Endothelial cell of umbilical vein (primary cell): Measurements from ENCODE around the gene SLC46A2. TPM values are rescaled to one million over a fixed set of nuclear protein-coding genes. Genes with fewer than 3 reads are reported as not detected.

ENCODE experiments used
- BruUV-seq: library from RNA; stranded (reverse); fragments of 400-500 nt; replicated peaks from 2 replicates; lab custom pipeline; 2021; lab: Mats Ljungman, UMichigan
- CTCF ChIA-PET: fragments of 300-600, 350-600 bp; sonication (Branson Sonifier 250); formaldehyde crosslinking; loops from one replicate; lab custom pipeline; 2021; ENCODE audit warnings: antibody characterized with exemption, inconsistent platforms; lab: Charles Lee
- POLR2A ChIA-PET: fragments of 300-600, 350-600 bp; sonication (Branson Sonifier 250); formaldehyde crosslinking; loops from one replicate; lab custom pipeline; 2021; ENCODE audit warnings: antibody characterized with exemption, inconsistent platforms; lab: Charles Lee
- DNase-seq: peaks from one replicate; pipeline ENCODE4 v3.0.0-alpha.2; 2011; ENCODE audit warnings: low read depth, low spot score
- FAIRE-seq: peaks from 2 replicates; lab custom pipeline; 2011; peaks lifted over from hg19 to GRCh38; lab: Jason Lieb, UNC
- H2AFZ ChIP-seq: 2 replicates; pipeline ENCODE4 v1.6.0; 2012; ENCODE audit warnings: low read depth, low read length, control low read depth, inconsistent platforms
- H3K27ac ChIP-seq: 2 replicates; pipeline ENCODE4 v1.5.1; 2011; ENCODE audit warnings: low read depth, mild to moderate bottlenecking, control low read depth, low read length, moderate library complexity; ENCODE audit not compliant: insufficient read depth
- H3K27me3 ChIP-seq, 2 experiments: 2 replicates each; pipeline versions ENCODE4 v1.6.0 to v1.6.1; 2011; ENCODE audit warnings: low read length in 2 of 2, mixed read lengths in 1 of 2; ENCODE audit not compliant: control insufficient read depth in 2 of 2, insufficient read depth in 2 of 2
- H3K36me3 ChIP-seq, 2 experiments: 2 replicates in 1 of 2; 3 replicates in 1 of 2; pipeline ENCODE4 v1.5.1; 2011; ENCODE audit warnings: low read length in 2 of 2, mild to moderate bottlenecking in 1 of 2, moderate library complexity in 1 of 2; ENCODE audit not compliant: control insufficient read depth in 2 of 2, insufficient read depth in 2 of 2; ENCODE audit errors: extremely low read depth in 1 of 2
- H3K4me1 ChIP-seq: 3 replicates; pipeline ENCODE4 v1.5.1; 2011; ENCODE audit warnings: mild to moderate bottlenecking, low read length; ENCODE audit not compliant: control insufficient read depth, insufficient read depth; ENCODE audit errors: extremely low read depth
- H3K4me2 ChIP-seq: 2 replicates; pipeline ENCODE4 v1.6.1; 2011; ENCODE audit warnings: low read length, control low read depth, mixed read lengths; ENCODE audit not compliant: insufficient read depth
- H3K4me3 ChIP-seq, 3 experiments: fragments of 200-600 bp in 1 of 3; sonication (generic), shearing (Covaris generic) in 1 of 3; replicated peaks in 1 of 3; 2 replicates each; pipeline ENCODE4 v1.5.1; 2011 to 2016; ENCODE audit warnings: control low read depth in 3 of 3, low read length in 3 of 3, mild to moderate bottlenecking in 2 of 3, inconsistent platforms in 1 of 3, low read depth in 1 of 3, moderate library complexity in 1 of 3; ENCODE audit not compliant: insufficient read depth in 1 of 3
- H3K79me2 ChIP-seq: 2 replicates; pipeline ENCODE4 v1.6.0; 2012; ENCODE audit warnings: low read length, inconsistent platforms; ENCODE audit not compliant: control insufficient read depth, insufficient read depth
- H3K9ac ChIP-seq: replicated peaks from 2 replicates; pipeline ENCODE3; 2011; ENCODE audit warnings: low read length, control low read depth; ENCODE audit not compliant: insufficient read depth; ENCODE audit errors: extremely low read depth
- H3K9me1 ChIP-seq: replicated peaks from 3 replicates; pipeline ENCODE4 v1.6.0; 2011; ENCODE audit warnings: mild to moderate bottlenecking, low read length; ENCODE audit not compliant: control insufficient read depth, insufficient read depth; ENCODE audit errors: extremely low read depth
- H3K9me3 ChIP-seq: replicated peaks from 2 replicates; pipeline ENCODE4 v1.5.1; 2012; ENCODE audit warnings: low read length, inconsistent platforms; ENCODE audit not compliant: control insufficient read depth, insufficient read depth
- H4K20me1 ChIP-seq: replicated peaks from 2 replicates; pipeline ENCODE3; 2011; ENCODE audit warnings: mild to moderate bottlenecking, low read length; ENCODE audit not compliant: control insufficient read depth, insufficient read depth; ENCODE audit errors: extremely low read depth
- EZH2 ChIP-seq: IDR thresholded peaks from 2 replicates; pipeline ENCODE4 v1.6.1; 2012; ENCODE audit warnings: borderline replicate concordance, low read depth, mild to moderate bottlenecking, moderate library complexity, low read length, inconsistent platforms; ENCODE audit not compliant: severe bottlenecking
- FOS ChIP-seq: IDR thresholded peaks from 2 replicates; pipeline ENCODE4 v1.6.1; 2011; ENCODE audit warnings: mild to moderate bottlenecking, low read length, moderate library complexity, borderline replicate concordance; ENCODE audit not compliant: insufficient read depth
- GATA2 ChIP-seq: IDR thresholded peaks from 2 replicates; pipeline ENCODE4 v1.7.0; 2011; ENCODE audit warnings: low read depth, mild to moderate bottlenecking, moderate library complexity, mixed read lengths, low read length; ENCODE audit not compliant: insufficient read length, insufficient read depth
- JUN ChIP-seq: IDR thresholded peaks from 2 replicates; pipeline ENCODE4 v1.6.1; 2011; ENCODE audit warnings: borderline replicate concordance, low read depth; ENCODE audit not compliant: insufficient read length, insufficient read depth
- MYC ChIP-seq: IDR thresholded peaks from one replicate; pipeline ENCODE4 v1.6.1; 2011; ENCODE audit warnings: mild to moderate bottlenecking, low read depth, low read length
- POLR2A ChIP-seq: IDR thresholded peaks from 2 replicates; pipeline ENCODE4 v1.6.1; 2012; ENCODE audit warnings: low read depth, mild to moderate bottlenecking, control low read depth, low read length
- POLR2AphosphoS5 ChIP-seq: IDR thresholded peaks from 2 replicates; pipeline ENCODE4 v1.6.1; 2012; ENCODE audit warnings: low read depth, mild to moderate bottlenecking, control low read depth, low read length, moderate library complexity; ENCODE audit not compliant: insufficient read depth
- dilution Hi-C: fragments of 300-500 bp; cut with MboI; formaldehyde crosslinking; loops from one replicate; pipeline ENCODE4 v1.15.0; 2019; ENCODE audit warnings: low sequenced_read_pairs; ENCODE audit not compliant: extremely low pct_ligation_motif_present
- intact Hi-C: fragments of 100-400 bp; cut with micrococcal nuclease; formaldehyde crosslinking; loops from one replicate; pipeline ENCODE4 v1.10.0; 2022
- polyA plus RNA-seq, 4 experiments: library from polyadenylated mRNA; depleted of rRNA in 3 of 4; stranded (reverse) in 3 of 4; unstranded in 1 of 4; fragments of >200 nt; gene quantifications; 2 replicates each; pipeline versions ENCODE4 v1.2.1 to v1.2.3, GENCODE V29; 2011 to 2012; ENCODE audit warnings: missing spikeins in 1 of 4
- total RNA-seq: library from RNA; stranded (reverse); gene quantifications from 2 replicates; pipeline ENCODE4 v1.2.3, GENCODE V29; 2021
- TF ChIP-seq, protein P1 (sequence below): IDR thresholded peaks from 2 replicates; pipeline ENCODE4 v1.6.1; 2011; ENCODE audit not compliant: insufficient read depth, insufficient read length
- TF ChIP-seq, protein P2 (sequence below), 2 donors: IDR thresholded peaks; 1 replicate in 1 of 2; 2 replicates in 1 of 2; pipeline ENCODE4 v1.5.1; 2011; ENCODE audit warnings: low read length in 2 of 2, mild to moderate bottlenecking in 2 of 2, moderate library complexity in 2 of 2, control low read depth in 1 of 2, inconsistent platforms in 1 of 2, low read depth in 1 of 2; ENCODE audit not compliant: insufficient read depth in 1 of 2; ENCODE audit errors: extremely low read depth in 1 of 2

The SLC46A2 gene
- total and polyA plus RNA-seq, 2 donors (not counting 3 experiments of a cell fraction or from before 2014, with no cell fraction given): not detected

DNA sequence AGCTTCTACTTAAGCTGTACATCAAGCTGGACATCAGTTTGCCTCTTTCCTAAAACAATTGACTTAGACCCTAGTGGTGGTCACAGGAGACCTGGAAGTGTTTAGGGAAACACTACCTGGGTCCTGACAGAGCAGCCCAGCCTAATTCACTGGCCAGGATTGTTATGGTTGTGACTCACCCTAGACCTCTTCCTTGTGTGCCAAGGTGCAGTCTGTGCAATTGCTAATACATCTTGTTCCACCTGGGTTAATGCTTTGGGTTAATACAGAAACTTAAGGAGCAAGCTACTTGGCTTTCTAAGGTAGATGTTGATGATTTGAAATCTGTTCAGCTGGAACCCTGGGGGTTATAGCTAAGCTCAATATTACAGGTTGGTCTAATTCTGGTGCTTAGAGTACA lies 48.7 kb upstream of the SLC46A2 start:
- no TSS peak for BruUV-seq
- POLR2A ChIA-PET: no interaction called here
- Histone ChIP-seq H3K27me3 (peaks cover 0 to 2% of the 10 kb centered on the region in 2 experiments), H3K4me3 (no peak overlapping the region), H3K4me2 (no peak overlapping the region), H3K4me1 (no peaks in the 10 kb centered on the region), H3K9ac (no peak overlapping the region), H2AFZ (no peak overlapping the region), H3K9me1 (no peaks in the 10 kb centered on the region), H3K27ac (no peak overlapping the region), H3K36me3 (no peaks in the 10 kb centered on the region), H3K79me2 (no peaks in the 10 kb centered on the region), H4K20me1 (no peaks in the 10 kb centered on the region), H3K9me3 (no peaks in the 10 kb centered on the region)
- dilution Hi-C loops: no loop called here
- TF ChIP-seq, protein P1, sequence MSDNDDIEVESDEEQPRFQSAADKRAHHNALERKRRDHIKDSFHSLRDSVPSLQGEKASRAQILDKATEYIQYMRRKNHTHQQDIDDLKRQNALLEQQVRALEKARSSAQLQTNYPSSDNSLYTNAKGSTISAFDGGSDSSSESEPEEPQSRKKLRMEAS: no peak
- TF ChIP-seq MYC (no peak), EZH2 (no peak), FOS (no peak), JUN (no peak), POLR2AphosphoS5 (no peak), GATA2 (no peak), POLR2A (no peak)
- TF ChIP-seq, protein P2, sequence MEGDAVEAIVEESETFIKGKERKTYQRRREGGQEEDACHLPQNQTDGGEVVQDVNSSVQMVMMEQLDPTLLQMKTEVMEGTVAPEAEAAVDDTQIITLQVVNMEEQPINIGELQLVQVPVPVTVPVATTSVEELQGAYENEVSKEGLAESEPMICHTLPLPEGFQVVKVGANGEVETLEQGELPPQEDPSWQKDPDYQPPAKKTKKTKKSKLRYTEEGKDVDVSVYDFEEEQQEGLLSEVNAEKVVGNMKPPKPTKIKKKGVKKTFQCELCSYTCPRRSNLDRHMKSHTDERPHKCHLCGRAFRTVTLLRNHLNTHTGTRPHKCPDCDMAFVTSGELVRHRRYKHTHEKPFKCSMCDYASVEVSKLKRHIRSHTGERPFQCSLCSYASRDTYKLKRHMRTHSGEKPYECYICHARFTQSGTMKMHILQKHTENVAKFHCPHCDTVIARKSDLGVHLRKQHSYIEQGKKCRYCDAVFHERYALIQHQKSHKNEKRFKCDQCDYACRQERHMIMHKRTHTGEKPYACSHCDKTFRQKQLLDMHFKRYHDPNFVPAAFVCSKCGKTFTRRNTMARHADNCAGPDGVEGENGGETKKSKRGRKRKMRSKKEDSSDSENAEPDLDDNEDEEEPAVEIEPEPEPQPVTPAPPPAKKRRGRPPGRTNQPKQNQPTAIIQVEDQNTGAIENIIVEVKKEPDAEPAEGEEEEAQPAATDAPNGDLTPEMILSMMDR (IDR thresholded peaks at IDR 0.05; ENCODE audit: extremely low read depth in 1 of 2, insufficient read depth in 1 of 2, low read depth in 1 of 2, low read length in 2 of 2): no peak
- intact Hi-C loops: no loop called here
- FAIRE-seq (no peak), DNase-seq (no peak)
- CTCF ChIA-PET: interaction anchor here (1.7 to 2.5 kb wide), 2 partner anchors 12 to 37 kb away, joined by 4 to 6 read pairs; no protein-coding TSS in a partner anchor
